A673 (cell line): ENCODE data around the gene NRXN3. TPM values are rescaled to one million over a fixed set of nuclear protein-coding genes. Genes with fewer than 3 reads are reported as not detected.

Source experiments
- BruUV-seq: library from RNA; stranded (reverse); fragments of 400-500 nt; replicated peaks from 2 replicates; lab custom pipeline; 2021; lab: Mats Ljungman, UMichigan
- CTCF ChIA-PET: fragments of 300-600 bp; sonication (Branson Sonifier 250); formaldehyde crosslinking; loops from one replicate; lab custom pipeline; 2022; ENCODE audit warnings: antibody characterized with exemption; lab: Charles Lee
- POLR2A ChIA-PET: fragments of 300-600 bp; sonication (Branson Sonifier 250); formaldehyde crosslinking; loops from one replicate; lab custom pipeline; 2022; ENCODE audit warnings: antibody characterized with exemption; ENCODE audit not compliant: low non-redundant PET; lab: Charles Lee
- DNase-seq: peaks from one replicate; pipeline ENCODE4 v3.0.0-alpha.2; 2015; ENCODE audit warnings: low spot score
- H3K27ac ChIP-seq: fragments of 200-600 bp; sonication (generic); 2 replicates; pipeline ENCODE4 v1.5.1; 2016; ENCODE audit warnings: mixed run types, low read depth, mild to moderate bottlenecking, mixed read lengths, antibody characterized with exemption, low read length; ENCODE audit not compliant: poor library complexity, severe bottlenecking
- H3K27me3 ChIP-seq: fragments of 200-600 bp; sonication (generic); replicated peaks from 2 replicates; pipeline ENCODE4 v1.6.1; 2017; ENCODE audit warnings: mixed run types, low read depth, mild to moderate bottlenecking, mixed read lengths, antibody characterized with exemption, low read length; ENCODE audit not compliant: insufficient read depth, poor library complexity
- H3K36me3 ChIP-seq: fragments of 200-600 bp; sonication (generic); 2 replicates; pipeline ENCODE4 v1.6.1; 2016; ENCODE audit warnings: mixed run types, mild to moderate bottlenecking, mixed read lengths, antibody characterized with exemption, low read length; ENCODE audit not compliant: insufficient read depth, poor library complexity, severe bottlenecking
- H3K4me1 ChIP-seq: fragments of 200-600 bp; sonication (generic); 2 replicates; pipeline ENCODE4 v1.6.1; 2017; ENCODE audit warnings: mixed run types, mild to moderate bottlenecking, mixed read lengths, antibody characterized with exemption, low read length; ENCODE audit not compliant: insufficient read depth, poor library complexity, severe bottlenecking
- H3K4me3 ChIP-seq: fragments of 200-600 bp; sonication (generic); 2 replicates; pipeline ENCODE4 v1.5.1; 2016; ENCODE audit warnings: low read depth, mixed run types, mild to moderate bottlenecking, mixed read lengths, low read length; ENCODE audit not compliant: poor library complexity, severe bottlenecking
- H3K9me3 ChIP-seq: fragments of 200-600 bp; sonication (generic); 2 replicates; pipeline ENCODE4 v1.6.1; 2016; ENCODE audit warnings: mixed run types, low read depth, mild to moderate bottlenecking, mixed read lengths, antibody characterized with exemption, low read length; ENCODE audit not compliant: poor library complexity, severe bottlenecking
- EZH2 ChIP-seq: fragments of 200-600 bp; sonication (generic); IDR thresholded peaks from 2 replicates; pipeline ENCODE4 v1.6.1; 2017; ENCODE audit warnings: borderline replicate concordance, low read depth, mild to moderate bottlenecking, mixed read lengths, antibody characterized with exemption, low read length; ENCODE audit not compliant: poor library complexity, severe bottlenecking
- intact Hi-C: fragments of 100-400 bp; cut with micrococcal nuclease; formaldehyde crosslinking; loops from one replicate; pipeline ENCODE4 v1.10.0; 2022; ENCODE audit not compliant: unreplicated experiment
- total RNA-seq: library from RNA; stranded (reverse); gene quantifications from 2 replicates; pipeline ENCODE4 v1.2.3, GENCODE V29; 2021
- TF ChIP-seq, protein P1 (sequence below): fragments of 300-800, 200-600 bp; sonication (generic); conservative IDR thresholded peaks from 2 replicates; pipeline ENCODE4 v1.5.1; 2017; ENCODE audit warnings: low read depth, mild to moderate bottlenecking, antibody characterized with exemption, low read length, moderate library complexity, mixed read lengths

NRXN3 gene
- total RNA-seq, 1 experiment from 2014 or later: 0.21 TPM

DNA sequence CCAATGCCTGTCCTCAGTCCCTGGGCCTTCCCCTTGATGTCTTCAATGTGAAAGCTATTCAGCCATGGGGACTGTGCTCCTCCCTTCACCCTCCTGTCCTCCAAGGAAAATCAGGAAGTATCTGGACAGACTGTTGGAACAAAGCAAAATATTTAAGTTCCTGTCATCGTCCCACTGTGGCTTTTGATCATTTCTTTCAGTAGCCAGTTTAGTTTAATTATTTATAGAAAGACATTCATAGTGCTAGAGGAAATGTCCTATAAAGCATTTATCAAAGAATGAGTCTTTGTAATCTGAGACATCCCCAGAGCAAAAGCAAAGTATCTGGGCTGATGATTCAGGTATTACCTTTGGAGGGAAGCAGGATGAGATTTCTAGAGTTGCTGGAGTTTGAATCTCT, 254.1 kb downstream of the NRXN3 start:
- ChIA-PET POLR2A (no interaction called here), CTCF (no interaction called here)
- intact Hi-C loops: no loop called here
- H3K9me3 ChIP-seq: no peaks in the 10 kb centered on the region
- H3K4me3 ChIP-seq: no peak overlapping the region
- TF ChIP-seq, protein P1, sequence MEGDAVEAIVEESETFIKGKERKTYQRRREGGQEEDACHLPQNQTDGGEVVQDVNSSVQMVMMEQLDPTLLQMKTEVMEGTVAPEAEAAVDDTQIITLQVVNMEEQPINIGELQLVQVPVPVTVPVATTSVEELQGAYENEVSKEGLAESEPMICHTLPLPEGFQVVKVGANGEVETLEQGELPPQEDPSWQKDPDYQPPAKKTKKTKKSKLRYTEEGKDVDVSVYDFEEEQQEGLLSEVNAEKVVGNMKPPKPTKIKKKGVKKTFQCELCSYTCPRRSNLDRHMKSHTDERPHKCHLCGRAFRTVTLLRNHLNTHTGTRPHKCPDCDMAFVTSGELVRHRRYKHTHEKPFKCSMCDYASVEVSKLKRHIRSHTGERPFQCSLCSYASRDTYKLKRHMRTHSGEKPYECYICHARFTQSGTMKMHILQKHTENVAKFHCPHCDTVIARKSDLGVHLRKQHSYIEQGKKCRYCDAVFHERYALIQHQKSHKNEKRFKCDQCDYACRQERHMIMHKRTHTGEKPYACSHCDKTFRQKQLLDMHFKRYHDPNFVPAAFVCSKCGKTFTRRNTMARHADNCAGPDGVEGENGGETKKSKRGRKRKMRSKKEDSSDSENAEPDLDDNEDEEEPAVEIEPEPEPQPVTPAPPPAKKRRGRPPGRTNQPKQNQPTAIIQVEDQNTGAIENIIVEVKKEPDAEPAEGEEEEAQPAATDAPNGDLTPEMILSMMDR: no peak
- H3K36me3 ChIP-seq: no peaks in the 10 kb centered on the region
- DNase-seq: no peak
- no peaks in the 10 kb centered on the region for H3K27me3 ChIP-seq
- H3K27ac ChIP-seq: no peak overlapping the region
- no peaks in the 10 kb centered on the region for H3K4me1 ChIP-seq
- no TSS peak for BruUV-seq

DNA sequence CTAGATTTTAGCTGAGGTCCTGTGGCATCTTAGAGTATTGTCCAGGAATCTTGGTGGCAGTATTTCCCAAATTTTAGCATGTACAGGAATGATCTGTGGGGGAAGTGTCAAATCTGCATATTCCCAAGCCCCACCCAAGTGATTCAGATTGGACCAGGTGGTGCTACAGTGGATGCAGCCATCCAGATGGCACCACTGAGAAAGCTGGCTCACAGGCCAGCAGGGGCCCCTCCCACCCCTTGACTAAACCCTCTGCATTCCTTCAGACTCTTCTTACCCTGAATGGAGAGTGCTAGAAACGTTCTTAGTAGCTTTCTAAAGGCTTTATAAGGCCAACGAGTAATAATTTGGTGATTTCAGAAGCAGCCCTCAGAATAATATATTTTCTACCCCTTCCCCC, 255.2 kb downstream of the NRXN3 start:
- DNase-seq: no peak
- Histone ChIP-seq H3K4me1 (no peaks in the 10 kb centered on the region), H3K36me3 (no peaks in the 10 kb centered on the region), H3K4me3 (no peak overlapping the region), H3K9me3 (no peaks in the 10 kb centered on the region), H3K27me3 (no peaks in the 10 kb centered on the region), H3K27ac (no peak overlapping the region)
- ChIA-PET CTCF (no interaction called here), POLR2A (no interaction called here)
- intact Hi-C loops: no loop called here
- no TSS peak for BruUV-seq
- TF ChIP-seq, protein P1: no peak
- no peak for TF ChIP-seq EZH2

DNA sequence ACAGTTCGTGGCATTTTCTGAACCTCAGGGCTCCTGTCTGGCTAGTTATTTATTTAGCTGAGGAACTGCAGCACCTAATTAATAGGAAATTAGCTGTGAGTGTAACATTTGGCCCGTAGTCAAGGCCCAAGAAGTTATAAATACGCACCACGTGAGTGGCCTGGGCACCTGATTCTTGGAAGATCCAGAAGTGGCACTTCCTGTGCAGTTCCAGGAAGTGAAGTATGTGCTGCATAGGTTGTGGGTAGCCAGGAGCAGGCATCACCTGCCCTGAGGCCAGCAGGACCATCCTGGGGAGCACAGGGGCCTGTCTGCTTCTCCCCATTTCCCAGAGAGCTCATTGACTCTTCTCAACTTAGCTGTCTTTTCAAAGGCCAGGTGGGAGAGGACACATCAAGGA, 255.6 kb downstream of the NRXN3 start:
- Histone ChIP-seq H3K4me3 (no peak overlapping the region), H3K36me3 (no peaks in the 10 kb centered on the region), H3K9me3 (no peaks in the 10 kb centered on the region), H3K27ac (no peak overlapping the region), H3K4me1 (no peaks in the 10 kb centered on the region), H3K27me3 (no peaks in the 10 kb centered on the region)
- no peak for DNase-seq
- CTCF ChIA-PET: no interaction called here
- intact Hi-C loops: no loop called here
- no peak for TF ChIP-seq EZH2
- TF ChIP-seq, protein P1: no peak
- BruUV-seq: no TSS peak
- POLR2A ChIA-PET: no interaction called here
